A549 (cell line): Measurements from ENCODE around the gene EDN1. TPM values are rescaled to one million over a fixed set of nuclear protein-coding genes. Genes with fewer than 3 reads are reported as not detected.

ENCODE experiments used
- ATAC-seq, 2 experiments: fragments of 200-7000 bp in 1 of 2; fragments of >200 bp in 1 of 2; cut with Nextera tagmentation in 1 of 2; cut with Tn5 transposase in 1 of 2; 3 replicates each; pipeline versions ENCODE4 v1.8.0 to v1.9.1; 2018 to 2020; ENCODE audit warnings: mild to moderate bottlenecking in 1 of 2, moderate library complexity in 1 of 2
- CTCF ChIA-PET: fragments of 300-600 bp; sonication (Branson Sonifier 250); formaldehyde crosslinking; extraction: SDS; loops from one replicate; lab custom pipeline; 2021; ENCODE audit warnings: antibody characterized with exemption, inconsistent platforms; lab: Yijun Ruan, JAX
- POLR2A ChIA-PET: fragments of 350-600 bp; formaldehyde crosslinking; extraction: SDS; loops from one replicate; lab custom pipeline; 2021; ENCODE audit warnings: antibody characterized with exemption, inconsistent platforms; lab: Yijun Ruan, JAX
- DNase-seq, 2 experiments: peaks; one replicate each; pipeline versions ENCODE4 v3.0.0 to v3.0.0-alpha.2; 2011 to 2016; ENCODE audit warnings: low read depth in 1 of 2, low spot score in 1 of 2
- FAIRE-seq: peaks from 2 replicates; lab custom pipeline; 2011; peaks lifted over from hg19 to GRCh38; lab: Jason Lieb, UNC
- H3K27ac ChIP-seq, 2 experiments: fragments of >200 bp; sonication (Bioruptor Twin); formaldehyde crosslinking; 3 replicates each; pipeline ENCODE4 v1.5.1; 2016 to 2017
- H3K4me1 ChIP-seq: fragments of >200 bp; sonication (Bioruptor Twin); formaldehyde crosslinking; 3 replicates; pipeline ENCODE4 v1.6.1; 2016
- H3K4me2 ChIP-seq: fragments of >200 bp; sonication (Bioruptor Twin); formaldehyde crosslinking; 3 replicates; pipeline ENCODE4 v1.6.1; 2016
- H3K4me3 ChIP-seq: fragments of >200 bp; sonication (Bioruptor Twin); formaldehyde crosslinking; 3 replicates; pipeline ENCODE4 v1.5.1; 2016
- H3K9me3 ChIP-seq: fragments of >200 bp; sonication (Bioruptor Twin); formaldehyde crosslinking; 3 replicates; pipeline ENCODE4 v1.6.1; 2016
- ATOH8 ChIP-seq: fragments of 250-450 bp; sonication (Bioruptor Pico); IDR thresholded peaks from 2 replicates; pipeline ENCODE4 v1.5.0; 2020; ENCODE audit warnings: low read depth, mild to moderate bottlenecking, moderate library complexity
- CBX2 ChIP-seq: fragments of 200-600 bp; sonication (generic); IDR thresholded peaks from 2 replicates; pipeline ENCODE4 v1.6.1; 2016; ENCODE audit warnings: low read depth, mild to moderate bottlenecking, borderline replicate concordance
- CEBPB ChIP-seq, 2 experiments: fragments of >200 bp in 1 of 2; sonication (Bioruptor Twin) in 1 of 2; formaldehyde crosslinking in 1 of 2; IDR thresholded peaks; 2 replicates each; pipeline ENCODE4 v1.6.1; 2012 to 2016
- CHD2 ChIP-seq: fragments of 150-350 bp; IDR thresholded peaks from 2 replicates; pipeline ENCODE4 v1.6.1; 2014; ENCODE audit warnings: low read length; ENCODE audit not compliant: partially characterized antibody
- CHD4 ChIP-seq: fragments of 200-600 bp; sonication (generic); IDR thresholded peaks from 2 replicates; pipeline ENCODE4 v1.6.1; 2016; ENCODE audit warnings: antibody characterized with exemption, mild to moderate bottlenecking, borderline replicate concordance
- EHF ChIP-seq: fragments of 250-450 bp; sonication (Bioruptor Pico); IDR thresholded peaks from 2 replicates; pipeline ENCODE4 v1.5.0; 2020; ENCODE audit warnings: mild to moderate bottlenecking
- EP300 ChIP-seq, 2 experiments: fragments of >200 bp; sonication (Bioruptor Twin); formaldehyde crosslinking; IDR thresholded peaks; 2 replicates in 1 of 2; 3 replicates in 1 of 2; pipeline ENCODE4 v1.6.1; 2016 to 2017
- ESRRA ChIP-seq: fragments of 150-350 bp; IDR thresholded peaks from 2 replicates; pipeline ENCODE4 v1.6.1; 2014; ENCODE audit warnings: mild to moderate bottlenecking, low read length, borderline replicate concordance
- FOSB ChIP-seq: fragments of 250-450 bp; sonication (Bioruptor Pico); IDR thresholded peaks from 2 replicates; pipeline ENCODE4 v1.5.0; 2020; ENCODE audit warnings: mild to moderate bottlenecking, moderate library complexity
- FOSL2 ChIP-seq, 2 experiments: fragments of 450-650 bp in 1 of 2; fragments of >200 bp in 1 of 2; sonication (Bioruptor Twin) in 1 of 2; formaldehyde crosslinking; IDR thresholded peaks; 2 replicates each; pipeline versions ENCODE4 v1.5.0 to v1.6.1; 2016 to 2020; ENCODE audit warnings: mild to moderate bottlenecking in 1 of 2, moderate library complexity in 1 of 2
- FOXS1 ChIP-seq: fragments of 250-450 bp; sonication (Bioruptor Pico); IDR thresholded peaks from 2 replicates; pipeline ENCODE4 v1.5.0; 2020; ENCODE audit warnings: mild to moderate bottlenecking, moderate library complexity
- GATA3 ChIP-seq: IDR thresholded peaks from 2 replicates; pipeline ENCODE4 v1.6.1; 2012; ENCODE audit warnings: borderline replicate concordance
- HES2 ChIP-seq: fragments of >200 bp; sonication (Bioruptor Twin); formaldehyde crosslinking; IDR thresholded peaks from 2 replicates; pipeline ENCODE4 v1.6.1; 2016
- HMGXB4 ChIP-seq: fragments of 250-450 bp; sonication (Bioruptor Pico); IDR thresholded peaks from 2 replicates; pipeline ENCODE4 v1.5.0; 2021; ENCODE audit warnings: mild to moderate bottlenecking, moderate library complexity, borderline replicate concordance
- HOXA7 ChIP-seq: fragments of 250-450 bp; sonication (Bioruptor Pico); IDR thresholded peaks from 2 replicates; pipeline ENCODE4 v1.5.0; 2020; ENCODE audit warnings: mild to moderate bottlenecking, moderate library complexity
- HOXB13 ChIP-seq: fragments of 250-450 bp; sonication (Bioruptor Pico); IDR thresholded peaks from 2 replicates; pipeline ENCODE4 v1.5.0; 2020; ENCODE audit warnings: low read depth, mild to moderate bottlenecking, moderate library complexity
- JUN ChIP-seq, 2 experiments: fragments of >200 bp; sonication (Bioruptor Twin); formaldehyde crosslinking; IDR thresholded peaks; 2 replicates in 1 of 2; 3 replicates in 1 of 2; pipeline ENCODE4 v1.6.1; 2016 to 2017
- JUNB ChIP-seq: fragments of >200 bp; sonication (Bioruptor Twin); formaldehyde crosslinking; IDR thresholded peaks from 2 replicates; pipeline ENCODE4 v1.6.1; 2016
- KDM5A ChIP-seq: fragments of 200-600 bp; sonication (generic); IDR thresholded peaks from 2 replicates; pipeline ENCODE4 v1.6.1; 2016; ENCODE audit warnings: antibody characterized with exemption, mild to moderate bottlenecking
- MAX ChIP-seq: IDR thresholded peaks from 2 replicates; pipeline ENCODE4 v1.6.1; 2012
- MAZ ChIP-seq: fragments of 150-350 bp; IDR thresholded peaks from 2 replicates; pipeline ENCODE4 v1.6.1; 2014; ENCODE audit warnings: antibody characterized with exemption, low read depth, low read length, borderline replicate concordance
- MYC ChIP-seq: IDR thresholded peaks from 2 replicates; pipeline ENCODE4 v1.6.1; 2012; ENCODE audit warnings: mild to moderate bottlenecking, inconsistent platforms, low read length, improper control_type of control experiment, borderline replicate concordance
- PBX3 ChIP-seq: IDR thresholded peaks from 2 replicates; pipeline ENCODE4 v1.6.1; 2012
- POLR2AphosphoS2 ChIP-seq: conservative IDR thresholded peaks from 2 replicates; pipeline ENCODE4 v1.6.1; 2012; ENCODE audit warnings: low read length, improper control_type of control experiment, inconsistent platforms
- SREBF2 ChIP-seq: fragments of 450-650 bp; IDR thresholded peaks from 2 replicates; pipeline ENCODE4 v1.6.1; 2014; ENCODE audit warnings: mild to moderate bottlenecking, moderate library complexity
- TFCP2L1 ChIP-seq: fragments of 250-450 bp; sonication (Bioruptor Pico); IDR thresholded peaks from 2 replicates; pipeline ENCODE4 v1.5.0; 2021; ENCODE audit warnings: mild to moderate bottlenecking
- TP53 ChIP-seq: fragments of 250-450 bp; sonication (Bioruptor Pico); IDR thresholded peaks from 2 replicates; pipeline ENCODE4 v1.5.0; 2021; ENCODE audit warnings: mild to moderate bottlenecking, moderate library complexity
- ZC3H11A ChIP-seq: fragments of 450-650 bp; IDR thresholded peaks from 2 replicates; pipeline ENCODE4 v1.6.1; 2014; ENCODE audit warnings: antibody characterized with exemption, mild to moderate bottlenecking
- WGBS: methylation state at CpG from one replicate; pipeline ENCODE4 v1.1.6; 2017; ENCODE audit errors: missing lambda C conversion rate; 5-methylcytosine and 5-hydroxymethylcytosine counted together
- polyA plus RNA-seq, 4 experiments: library from polyadenylated mRNA; depleted of rRNA in 3 of 4; stranded (reverse); fragments of >200 nt; fragmentation: RNase III in 1 of 4; extraction: RNeasy Plus Mini Kit Qiagen cat#74134 plus additional on column Dnase treatment in 1 of 4; gene quantifications; 2 replicates in 3 of 4; 3 replicates in 1 of 4; pipeline ENCODE4 v1.2.3, GENCODE V29; 2011 to 2017

EDN1 gene
- polyA plus RNA-seq, 2 of the 4 experiments (the other 2 are of a cell fraction) = 33.5 to 87.4 TPM

GRCh38 chr6:12296604-12297003 lies 6.4 kb downstream of the EDN1 start:
- ATAC-seq (no peak), FAIRE-seq (no peak), DNase-seq (no peak)
- H3K4me1 ChIP-seq = peaks cover 72% of the 10 kb centered on the region
- TF ChIP-seq TFCP2L1 (CRISPR knock-in tag) (0 out of 2 replicates have a peak, but pooled peaks have one; percentile 49), JUNB (no peak; the same call in 1 of the 2 replicates), POLR2AphosphoS2 (0 out of 2 replicates have a peak, but pooled peaks have one; percentile 26), HES2 (no peak), EP300 (IDR thresholded peaks at IDR 0.05) (no peak), TP53 (CRISPR knock-in tag) (0 out of 2 replicates have a peak, but pooled peaks have one; percentile 49), FOSB (CRISPR knock-in tag) (peak; percentile 50; the same call in 1 of the 2 replicates), HMGXB4 (CRISPR knock-in tag) (0 out of 2 replicates have a peak, but pooled peaks have one; percentile 20), EHF (peak; percentile 32; the same call in 1 of the 2 replicates), HOXA7 (CRISPR knock-in tag) (peak; percentile 77; the same call in 1 of the 2 replicates)
- peak overlapping the region; percentile 24 for H3K4me3 ChIP-seq
- WGBS = 7% methylated on average over 3 of the region's 3 CpGs
- POLR2A ChIA-PET = interaction anchor here (1.0 kb wide), 1 partner anchor 18 kb away, joined by 3 read pairs; no protein-coding TSS in a partner anchor
- CTCF ChIA-PET = interaction anchor here (0.7 to 17.8 kb wide), 4 partner anchors 18 to 309 kb away, joined by 3 to 208 read pairs (median 4); no protein-coding TSS in a partner anchor
- H3K27ac ChIP-seq = peak overlapping the region; percentile 89 to 95
- H3K9me3 ChIP-seq = no peaks in the 10 kb centered on the region
- H3K4me2 ChIP-seq = peak overlapping the region; percentile 92

GRCh38 chr6:12297363-12298016 lies 7.3 kb downstream of the EDN1 start:
- ATAC-seq = peak; percentile 21 to 22; a peak in 3 of 6 replicates
- FAIRE-seq = no peak
- peak overlapping the region; percentile 24; the same call in 2 of the 3 replicates for H3K4me3 ChIP-seq
- H3K27ac ChIP-seq = peak overlapping the region; percentile 89 to 93
- ChIA-PET POLR2A (interaction anchor here (2.0 kb wide), 1 partner anchor 8 kb away, joined by 13 read pairs; the partner anchor contains the start of gene EDN1), CTCF (interaction anchor here (0.9 to 17.8 kb wide), 7 partner anchors 8 to 308 kb away, joined by 3 to 208 read pairs (median 4); no protein-coding TSS in a partner anchor)
- peaks cover 72% of the 10 kb centered on the region for H3K4me1 ChIP-seq
- H3K9me3 ChIP-seq = no peaks in the 10 kb centered on the region
- H3K4me2 ChIP-seq = peak overlapping the region; percentile 92
- WGBS = 3% methylated on average over 3 of the region's 3 CpGs
- DNase-seq = peak in 1 of 2 experiments; percentile 78
- TF ChIP-seq PBX3 (0 out of 2 replicates have a peak, but pooled peaks have one; percentile 15), GATA3 (peak; percentile 78), CHD2 (no peak), FOXS1 (CRISPR knock-in tag) (no peak), ATOH8 (CRISPR knock-in tag) (no peak), HOXA7 (CRISPR knock-in tag) (0 out of 2 replicates have a peak, but pooled peaks have one; percentile 21), MAZ (no peak), CEBPB (IDR thresholded peaks at IDR 0.05) (0 out of 4 replicates have a peak, but pooled peaks of 1 of the 2 experiments have one; percentile 31), TFCP2L1 (CRISPR knock-in tag) (0 out of 2 replicates have a peak, but pooled peaks have one; percentile 36), EHF (peak; percentile 82; the same call in 1 of the 2 replicates), MYC (no peak), ESRRA (no peak), CHD4 (no peak), HMGXB4 (CRISPR knock-in tag) (0 out of 2 replicates have a peak, but pooled peaks have one; percentile 62), CBX2 (no peak), SREBF2 (no peak), KDM5A (no peak), FOSB (CRISPR knock-in tag) (peak; percentile 49; the same call in 1 of the 2 replicates), HOXB13 (peak; percentile 70; the same call in 1 of the 2 replicates), JUN (IDR thresholded peaks at IDR 0.05) (peak in 1 of 2 experiments; percentile 72; a peak in 3 of 5 replicates), ZC3H11A (no peak), FOSL2 (IDR thresholded peaks at IDR 0.05) (no peak), FOSL2 (CRISPR knock-in tag; IDR thresholded peaks at IDR 0.05) (peak; percentile 65; the same call in 1 of the 2 replicates), MAX (peak; percentile 33; the same call in 1 of the 2 replicates)
